ENCODE measurements around the gene DLX3.

DNA sequence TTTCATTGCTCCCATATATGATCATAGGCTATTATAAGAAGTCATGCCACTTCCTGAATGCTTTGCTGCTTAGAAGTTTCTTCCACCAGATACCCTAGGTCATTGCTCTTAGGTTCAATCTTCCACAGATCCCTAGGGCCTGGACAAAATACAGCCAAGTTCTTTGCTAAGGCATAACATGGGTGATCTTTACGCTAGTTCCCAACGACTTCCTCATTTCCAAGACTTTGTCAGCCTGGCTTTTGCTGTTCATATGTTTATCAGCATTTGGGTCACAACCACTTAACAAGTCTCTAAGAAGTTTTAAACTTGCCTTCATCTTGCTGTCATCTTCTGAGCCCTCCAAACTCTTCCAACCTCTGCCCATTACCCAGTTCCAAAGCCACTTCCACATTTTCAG lies 20.1 kb upstream of the DLX3 start:
- TF ChIP-seq, protein P1, sequence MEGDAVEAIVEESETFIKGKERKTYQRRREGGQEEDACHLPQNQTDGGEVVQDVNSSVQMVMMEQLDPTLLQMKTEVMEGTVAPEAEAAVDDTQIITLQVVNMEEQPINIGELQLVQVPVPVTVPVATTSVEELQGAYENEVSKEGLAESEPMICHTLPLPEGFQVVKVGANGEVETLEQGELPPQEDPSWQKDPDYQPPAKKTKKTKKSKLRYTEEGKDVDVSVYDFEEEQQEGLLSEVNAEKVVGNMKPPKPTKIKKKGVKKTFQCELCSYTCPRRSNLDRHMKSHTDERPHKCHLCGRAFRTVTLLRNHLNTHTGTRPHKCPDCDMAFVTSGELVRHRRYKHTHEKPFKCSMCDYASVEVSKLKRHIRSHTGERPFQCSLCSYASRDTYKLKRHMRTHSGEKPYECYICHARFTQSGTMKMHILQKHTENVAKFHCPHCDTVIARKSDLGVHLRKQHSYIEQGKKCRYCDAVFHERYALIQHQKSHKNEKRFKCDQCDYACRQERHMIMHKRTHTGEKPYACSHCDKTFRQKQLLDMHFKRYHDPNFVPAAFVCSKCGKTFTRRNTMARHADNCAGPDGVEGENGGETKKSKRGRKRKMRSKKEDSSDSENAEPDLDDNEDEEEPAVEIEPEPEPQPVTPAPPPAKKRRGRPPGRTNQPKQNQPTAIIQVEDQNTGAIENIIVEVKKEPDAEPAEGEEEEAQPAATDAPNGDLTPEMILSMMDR (IDR thresholded peaks at IDR 0.05), result no peak
- TF ChIP-seq ZFX (IDR thresholded peaks at IDR 0.05; ENCODE audit: borderline replicate concordance), result no peak

Data from 22Rv1 (cell line).